HTR-8/SVneo (cell line): ENCODE measurements around the gene AKR1C8.
"Not testable (repeated sequence)": the region's sequence is repeated elsewhere in the genome, so short reads cannot be mapped to it uniquely, and the experiment has no call there.

Experiments used
- DNase-seq: peaks from one replicate; pipeline ENCODE4 v3.0.0; 2011; ENCODE audit warnings: low spot score, mixed read lengths; ENCODE audit not compliant: insufficient read length
- FAIRE-seq: peaks from 2 replicates; lab custom pipeline; 2011; peaks lifted over from hg19 to GRCh38; lab: Jason Lieb, UNC

The AKR1C8 gene

DNA sequence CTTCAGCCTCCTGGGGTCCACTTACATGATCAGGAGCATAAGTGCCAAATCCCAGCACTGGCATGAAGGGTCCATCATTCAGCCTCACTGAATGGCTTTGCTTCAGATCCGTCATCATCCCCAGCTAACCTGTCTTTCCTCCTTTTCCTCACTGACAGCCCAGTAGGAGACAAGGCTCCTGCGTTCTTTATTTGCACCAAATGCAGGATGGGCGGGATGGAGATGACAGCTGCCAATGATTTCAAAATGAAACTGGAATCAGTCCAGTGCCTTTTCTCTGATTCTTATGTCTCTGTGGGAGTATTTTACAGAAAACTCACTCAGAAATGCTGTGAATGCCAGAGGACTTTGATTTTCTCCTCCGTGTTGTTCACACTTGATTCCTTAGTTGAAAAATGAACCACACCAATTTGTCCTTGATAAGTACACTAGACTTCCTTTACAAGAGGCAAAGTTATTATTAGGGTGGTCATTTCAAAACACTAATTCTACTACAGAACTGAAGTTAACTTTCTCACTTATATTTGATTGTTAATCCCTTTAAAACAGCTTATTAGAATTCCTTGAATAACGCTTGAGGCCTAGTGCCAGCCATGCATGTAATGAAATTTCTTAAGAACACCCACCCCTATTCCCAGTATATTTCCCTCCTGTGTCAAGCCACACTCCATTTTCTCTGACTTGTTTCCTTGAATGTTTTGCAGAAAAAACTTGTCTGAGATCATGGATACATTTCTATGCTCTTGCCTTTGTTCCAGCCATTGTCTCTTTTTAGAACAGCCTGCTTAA, at the start of gene AKR1C8:
AKR1C8 (minus strand) TSS at position 164 of the 789 bp plus-strand sequence; CDS start at position 118, 46 bp downstream.
- FAIRE-seq (no peak), DNase-seq (no peak)

DNA sequence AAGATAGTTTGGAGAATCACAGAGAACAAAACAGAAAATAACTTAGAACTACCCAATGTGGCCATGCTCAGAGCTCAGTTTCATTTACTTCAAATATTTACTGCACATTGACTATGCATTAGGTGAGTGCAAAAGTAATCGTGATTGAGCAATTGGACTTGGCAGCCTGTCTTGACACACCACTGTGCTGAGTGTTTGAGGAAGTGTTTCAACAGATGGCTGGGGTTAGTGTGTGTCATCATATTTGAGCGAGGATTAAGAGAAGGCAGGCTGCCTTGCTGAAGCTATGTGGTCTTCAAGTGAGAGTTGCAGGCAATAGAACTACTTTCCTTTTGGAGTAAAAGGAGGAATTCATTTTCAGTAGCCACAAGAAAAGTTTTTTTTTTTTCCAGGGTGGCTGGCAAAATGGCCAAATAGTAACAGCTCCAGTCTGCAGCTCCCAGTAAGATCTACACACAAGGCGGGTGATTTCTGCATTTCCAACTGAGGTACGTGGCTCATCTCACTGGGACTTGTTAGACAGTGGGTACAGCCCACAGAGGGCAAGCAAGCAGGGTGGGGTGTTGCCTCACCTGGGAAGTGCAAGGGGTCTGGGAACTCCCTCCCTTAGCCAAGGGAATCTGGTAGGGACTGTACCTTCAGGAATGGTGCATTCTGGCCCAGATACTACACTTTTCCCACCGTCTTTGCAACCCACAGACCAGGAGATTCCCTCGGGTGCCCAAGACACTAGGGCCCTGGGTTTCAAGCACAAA, 49.3 kb upstream of the AKR1C8 start:
- no peak for DNase-seq
- FAIRE-seq, result peak; percentile 9

DNA sequence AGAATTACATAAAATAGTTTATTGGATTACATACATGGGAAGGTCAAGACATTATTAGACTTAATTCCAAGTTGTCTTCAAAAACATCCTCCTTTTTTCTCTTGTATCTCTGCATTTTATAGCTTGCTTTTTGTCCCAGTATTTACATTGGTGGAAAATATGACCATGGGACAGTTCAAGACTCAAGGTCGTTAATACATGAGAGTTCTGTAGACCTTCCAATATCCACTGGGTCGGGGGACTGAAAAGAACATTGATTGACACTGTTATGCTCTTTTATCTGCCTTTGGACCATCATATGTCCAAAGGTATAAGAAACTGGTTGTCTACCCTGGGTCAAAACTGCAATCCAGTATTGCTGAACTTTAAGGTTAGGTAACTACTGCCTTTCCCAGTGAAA, 48.4 kb upstream of the AKR1C8 start:
- FAIRE-seq (no peak), DNase-seq (no peak)

DNA sequence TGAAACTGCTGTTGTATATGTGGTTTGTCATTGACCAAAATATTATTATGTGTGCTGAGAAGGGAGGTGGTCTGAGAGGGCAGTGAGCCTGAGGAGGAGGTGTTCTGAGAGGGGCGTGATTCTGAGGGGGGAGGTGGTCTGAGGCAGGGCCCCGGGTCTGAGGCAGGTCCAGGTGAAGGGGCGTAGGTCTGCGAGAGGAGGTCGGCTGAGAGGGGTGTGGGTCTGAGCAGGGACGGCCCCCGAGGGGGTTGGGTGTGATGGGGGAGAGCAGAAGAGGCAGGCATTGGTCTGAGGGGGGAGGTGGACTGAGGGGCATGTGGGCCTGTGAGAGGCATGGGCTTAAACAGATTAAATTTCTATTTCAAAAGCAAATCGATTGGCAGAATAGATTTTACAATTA, 44.1 kb upstream of the AKR1C8 start:
- DNase-seq (no peak), FAIRE-seq (no peak)

DNA sequence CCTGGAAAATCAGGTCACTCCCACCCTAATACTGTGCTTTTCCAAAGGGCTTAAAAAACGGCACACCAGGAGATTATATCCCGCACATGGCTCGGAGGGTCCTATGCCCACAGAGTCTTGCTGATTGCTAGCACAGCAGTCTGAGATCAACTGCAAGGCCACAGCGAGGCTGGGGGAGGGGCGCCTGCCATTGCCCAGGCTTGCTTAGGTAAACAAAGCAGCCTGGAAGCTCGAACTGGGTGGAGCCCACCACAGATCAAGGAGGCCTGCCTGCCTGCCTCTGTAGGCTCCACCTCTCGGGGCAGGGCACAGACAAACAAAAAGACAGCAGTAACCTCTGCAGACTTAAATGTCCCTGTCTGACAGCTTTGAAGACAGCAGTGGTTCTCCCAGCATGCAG, 38.0 kb upstream of the AKR1C8 start:
- DNase-seq, FAIRE-seq: not testable (repeated sequence)

DNA sequence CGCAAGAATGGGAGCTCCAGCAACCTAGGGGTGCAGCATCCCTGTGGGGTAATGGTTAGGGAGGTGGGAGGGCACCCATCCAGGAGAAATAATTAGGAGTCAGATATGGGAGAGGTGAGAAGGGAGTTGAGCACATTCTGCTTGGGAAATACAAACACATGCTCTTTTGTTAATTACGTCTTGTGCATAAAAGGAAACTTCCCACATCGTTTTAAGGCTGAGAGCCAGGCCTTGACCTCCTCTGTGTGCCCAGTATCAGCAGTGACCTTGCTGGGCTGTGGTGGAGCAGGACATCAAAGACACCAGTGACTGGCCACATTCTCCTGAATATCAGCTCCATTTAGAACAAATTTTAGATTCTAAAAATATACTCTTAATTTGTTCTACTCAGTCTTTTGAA, 34.3 kb upstream of the AKR1C8 start:
- FAIRE-seq (no peak), DNase-seq (no peak)

DNA sequence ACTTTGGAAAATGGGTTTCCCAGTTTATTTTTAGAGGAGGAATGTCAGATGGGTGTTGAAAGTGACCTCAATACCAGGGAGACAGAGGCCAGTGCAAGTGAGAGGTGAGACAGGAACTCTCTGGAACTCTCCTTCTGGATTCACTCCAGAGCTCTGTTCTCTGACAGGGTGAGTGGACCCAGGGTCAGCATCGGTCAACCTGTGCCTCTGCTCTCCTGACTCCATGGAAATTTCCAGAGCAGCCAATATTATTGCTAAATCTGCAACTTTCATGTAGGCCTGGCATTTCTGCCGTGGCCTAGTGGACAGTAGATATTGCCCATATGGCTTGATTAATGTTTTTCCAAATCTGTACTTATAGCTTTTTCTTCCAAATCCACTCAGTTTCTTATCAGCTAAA, 31.9 kb upstream of the AKR1C8 start:
- DNase-seq (no peak), FAIRE-seq (no peak)

DNA sequence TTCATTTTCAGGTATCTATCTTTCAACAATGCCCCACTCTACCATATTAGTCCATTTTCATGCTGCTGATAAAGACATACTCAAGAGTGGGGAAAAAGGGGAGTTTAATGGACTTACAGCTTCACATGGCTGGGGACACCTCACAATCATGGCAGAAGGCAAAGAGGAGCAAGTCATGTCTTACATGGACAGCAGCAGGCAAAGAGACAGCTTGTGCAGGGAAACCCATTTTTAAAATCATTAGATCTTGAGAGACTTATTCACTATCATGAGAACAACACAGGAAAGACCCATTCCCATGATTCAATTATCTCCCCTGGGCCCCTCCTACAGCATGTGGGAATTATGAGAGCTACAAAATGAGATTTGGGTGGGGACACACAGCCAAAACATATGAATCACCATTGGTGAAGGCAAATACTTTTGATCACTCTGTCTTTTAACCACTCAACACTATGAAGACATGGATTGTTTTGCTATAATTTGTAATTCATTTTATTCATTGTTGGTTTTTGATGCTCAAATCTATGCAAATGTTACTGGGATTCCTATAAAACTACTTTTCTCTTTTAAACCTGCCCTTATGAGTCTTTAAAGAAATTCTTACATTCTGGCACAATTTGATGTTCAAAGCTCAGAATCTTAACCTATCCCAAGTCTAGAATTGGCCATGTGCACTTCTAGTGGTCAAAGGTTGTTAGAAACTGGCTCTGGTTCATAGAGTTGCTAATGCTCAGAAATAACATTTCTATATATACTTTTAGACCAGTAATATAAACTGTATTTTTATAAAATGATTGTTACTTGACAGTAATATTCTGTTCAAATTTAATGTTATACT, 27.0 kb upstream of the AKR1C8 start:
- no peak for DNase-seq
- FAIRE-seq, result no peak

DNA sequence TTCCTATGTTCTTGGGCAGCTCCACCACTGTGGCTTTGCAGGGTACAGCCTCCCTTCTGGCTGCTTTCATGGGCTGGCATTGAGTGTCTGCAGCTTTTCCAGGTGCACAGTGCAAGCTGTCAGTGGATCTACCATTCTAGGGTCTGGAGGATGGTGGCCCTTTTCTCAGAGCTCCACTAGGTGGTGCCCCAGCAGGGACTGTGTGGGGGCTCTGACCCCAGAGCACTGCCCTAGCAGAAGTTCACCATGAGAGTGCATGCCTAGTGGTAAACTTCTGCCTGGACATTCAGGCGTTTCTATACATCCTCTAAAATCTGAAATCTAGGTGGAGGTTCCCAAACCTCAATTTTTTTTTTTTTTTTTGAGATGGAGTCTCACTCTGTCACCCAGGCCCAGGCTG, 25.3 kb upstream of the AKR1C8 start:
- not testable (repeated sequence) for DNase-seq, FAIRE-seq

DNA sequence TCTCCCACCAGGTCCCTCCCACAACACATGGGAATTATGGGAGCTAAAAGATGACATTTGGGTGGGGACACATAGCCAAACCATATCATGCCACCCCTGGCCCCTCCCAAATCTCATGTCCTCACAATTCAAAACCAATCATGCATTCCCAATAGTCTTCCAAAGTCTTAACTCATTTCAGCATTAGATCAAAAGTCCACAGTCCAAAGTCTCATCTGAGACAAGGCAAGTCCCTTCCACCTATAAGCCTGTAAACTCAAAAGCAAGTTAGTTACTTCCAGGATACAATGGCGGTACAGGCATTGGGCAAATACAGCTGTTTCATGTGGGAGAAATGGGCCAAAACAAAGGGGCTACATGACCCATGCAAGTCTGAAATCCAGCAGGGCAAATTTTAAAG, 24.8 kb upstream of the AKR1C8 start:
- not testable (repeated sequence) for DNase-seq, FAIRE-seq

DNA sequence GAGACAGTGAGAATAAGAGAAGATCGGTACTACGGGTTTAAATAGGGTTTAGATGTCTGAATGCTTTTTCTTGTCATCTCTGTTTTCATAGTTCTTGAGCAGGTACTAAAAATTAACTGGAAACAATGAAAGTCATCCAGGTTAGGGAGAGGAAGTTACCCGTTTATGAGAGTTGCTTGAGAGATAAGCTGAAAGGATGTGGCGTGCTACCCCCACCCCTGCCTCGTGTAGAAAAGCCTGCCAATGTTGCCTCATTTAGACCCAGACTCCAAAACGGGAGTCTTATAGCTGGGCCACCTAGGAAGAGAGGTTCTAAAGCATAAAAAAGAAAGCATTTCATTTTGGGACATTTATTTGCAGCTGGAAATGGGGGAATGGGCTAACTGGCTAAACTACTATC, 21.8 kb upstream of the AKR1C8 start:
- DNase-seq (no peak), FAIRE-seq (no peak)

DNA sequence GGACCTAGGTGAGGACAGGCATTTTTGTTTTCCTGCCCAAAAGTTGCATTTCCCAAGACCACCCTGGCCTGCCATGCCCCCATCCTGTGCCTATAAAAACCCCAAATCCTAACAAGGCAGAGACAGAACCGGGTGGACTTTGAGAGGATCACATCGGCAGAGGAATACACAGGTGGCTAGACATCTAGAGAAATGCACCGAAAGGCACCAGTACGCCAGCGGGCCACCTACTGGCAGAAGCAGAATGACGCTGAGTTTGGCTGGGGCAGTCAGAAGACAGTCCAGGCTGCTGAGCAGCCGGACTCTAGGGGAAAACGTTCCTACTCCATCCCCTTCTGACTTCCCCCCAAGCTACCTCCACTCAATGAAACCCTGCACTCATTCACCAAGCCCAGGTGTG, 14.4 kb upstream of the AKR1C8 start:
- DNase-seq (no peak), FAIRE-seq (no peak)

DNA sequence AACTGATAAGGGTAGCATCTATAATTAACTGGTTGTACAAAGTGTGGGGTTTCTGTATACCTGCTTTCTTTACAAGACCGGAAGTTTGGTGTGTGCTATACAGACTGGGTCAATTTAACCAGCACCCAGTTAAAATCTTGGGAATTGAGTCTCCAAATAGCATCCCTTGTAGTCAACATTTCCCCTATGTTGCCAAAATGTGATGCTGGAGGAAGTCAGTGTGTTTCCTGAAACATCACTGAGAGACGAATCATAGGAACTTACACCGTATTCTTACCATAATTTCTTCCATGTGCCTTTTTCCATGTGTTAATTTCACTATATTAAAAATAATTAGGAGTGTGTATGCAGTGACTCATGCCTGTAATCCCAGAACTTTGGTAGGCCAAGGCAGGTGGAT, 13.4 kb upstream of the AKR1C8 start:
- FAIRE-seq, result no peak

DNA sequence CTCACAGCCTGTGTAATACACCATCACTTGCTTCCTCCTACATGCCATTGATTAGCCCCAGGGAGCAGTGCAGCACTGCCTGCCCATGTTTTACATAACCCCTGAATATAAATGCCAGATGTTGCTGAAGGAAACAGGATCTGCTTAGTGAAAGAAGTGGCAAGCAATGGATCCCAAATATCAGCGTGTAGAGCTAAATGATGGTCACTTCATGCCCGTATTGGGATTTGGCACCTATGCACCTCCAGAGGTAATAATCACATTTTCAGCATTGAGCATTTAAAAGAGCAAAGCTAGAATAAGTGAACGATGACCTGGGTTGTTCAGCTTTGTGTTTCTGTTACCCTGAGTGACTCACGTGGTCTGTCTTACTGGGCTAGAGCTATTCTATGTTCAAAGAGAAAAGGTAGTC, 11.8 kb upstream of the AKR1C8 start, which contains the start of gene AKR1C4:
AKR1C4 (plus strand) TSS at position 136 of the 412 bp plus-strand sequence; CDS start at position 167, 31 bp downstream.
- DNase-seq (no peak), FAIRE-seq (no peak)

More for the DNA sequence above, 13.4 kb upstream of the AKR1C8 start:
- DNase-seq, result no peak

DNA sequence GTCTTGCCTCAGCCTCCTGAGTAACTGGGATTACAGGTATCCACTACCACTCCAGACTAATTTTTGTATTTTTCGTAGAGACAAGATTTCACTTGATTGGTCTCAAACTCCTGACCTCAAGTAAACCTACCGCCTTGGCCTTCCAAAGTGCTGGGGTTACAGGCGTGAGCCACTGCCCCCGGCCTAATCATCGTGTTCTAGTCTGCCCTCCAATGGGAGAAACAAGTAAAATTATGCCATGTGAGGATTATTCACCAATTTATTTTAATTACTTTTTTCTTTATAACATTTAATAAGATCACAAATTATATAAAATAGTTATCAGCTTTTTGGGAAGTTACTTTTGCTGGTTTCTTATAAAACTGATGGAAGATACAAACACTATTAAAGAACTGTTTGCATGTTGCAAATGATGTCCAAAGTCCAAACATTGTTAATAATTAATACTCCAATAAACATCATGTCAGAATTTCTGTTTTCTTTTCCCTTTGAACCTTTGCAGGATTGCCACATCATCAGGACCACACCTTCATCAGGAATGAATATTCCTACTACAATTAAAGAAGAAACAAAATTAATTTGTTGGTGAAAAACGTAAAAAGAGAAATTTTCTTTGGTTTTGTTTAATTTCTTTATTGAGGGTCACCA, 10.9 kb upstream of the AKR1C8 start:
- no peak for FAIRE-seq

DNA sequence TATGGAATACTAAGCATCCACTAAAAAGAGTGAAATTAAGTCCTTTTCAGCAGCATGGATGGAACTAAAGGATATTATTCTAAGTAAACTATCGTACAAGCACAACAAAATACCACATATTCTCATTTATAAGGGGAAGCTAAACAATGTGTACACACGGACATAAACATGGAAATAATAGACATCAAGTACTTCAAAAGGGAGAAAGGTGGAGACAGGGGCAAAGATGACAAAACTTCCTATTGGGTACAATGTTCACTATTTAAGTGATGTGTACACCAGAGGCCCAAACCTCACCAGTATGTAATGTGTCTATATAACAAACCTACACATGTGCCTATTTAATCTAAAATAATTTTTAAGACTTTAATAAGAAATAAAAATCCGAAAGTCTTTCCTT, 9.5 kb upstream of the AKR1C8 start:
- no peak for DNase-seq
- FAIRE-seq, result no peak

More for the DNA sequence above, 10.9 kb upstream of the AKR1C8 start:
- no peak for DNase-seq

DNA sequence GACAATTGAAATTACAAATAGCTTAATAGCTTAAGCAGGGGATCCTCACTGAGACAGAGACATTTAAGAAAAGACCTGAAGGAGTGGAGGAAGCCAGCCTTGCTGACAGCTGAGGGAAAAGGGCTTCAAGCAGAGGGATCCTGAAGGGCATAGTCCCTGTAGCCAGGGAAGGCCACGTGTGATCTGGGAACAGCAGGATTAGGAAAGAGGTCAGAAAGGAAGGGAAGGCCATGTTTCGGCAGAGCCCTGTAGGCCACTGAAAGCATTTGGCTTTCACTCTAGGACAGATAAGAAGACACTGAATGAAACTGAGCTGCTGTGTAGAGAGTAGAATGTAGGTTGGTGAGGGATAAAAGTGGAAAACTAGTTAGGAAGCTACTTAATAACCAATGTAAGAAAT, 3.4 kb upstream of the AKR1C8 start:
- DNase-seq (no peak), FAIRE-seq (no peak)

DNA sequence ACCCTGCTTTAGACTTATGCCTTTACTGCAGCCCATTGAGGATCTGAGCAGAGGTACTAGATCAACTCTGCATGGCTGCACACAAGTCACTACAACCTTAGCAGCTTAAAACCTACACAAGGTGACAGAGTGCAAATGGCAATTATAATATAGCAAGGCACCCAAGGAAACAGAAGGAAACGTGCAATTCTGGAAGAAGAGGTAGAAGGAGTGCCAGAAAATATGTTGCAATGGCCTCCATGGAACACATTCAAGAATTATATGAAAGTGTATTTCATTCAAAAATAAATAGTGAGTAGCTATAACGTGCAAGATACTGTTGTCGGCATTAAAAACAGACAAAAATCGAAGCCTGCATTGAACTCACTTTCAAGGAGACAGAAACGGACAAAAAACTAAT, 2.9 kb upstream of the AKR1C8 start:
- no peak for FAIRE-seq
- no peak for DNase-seq

DNA sequence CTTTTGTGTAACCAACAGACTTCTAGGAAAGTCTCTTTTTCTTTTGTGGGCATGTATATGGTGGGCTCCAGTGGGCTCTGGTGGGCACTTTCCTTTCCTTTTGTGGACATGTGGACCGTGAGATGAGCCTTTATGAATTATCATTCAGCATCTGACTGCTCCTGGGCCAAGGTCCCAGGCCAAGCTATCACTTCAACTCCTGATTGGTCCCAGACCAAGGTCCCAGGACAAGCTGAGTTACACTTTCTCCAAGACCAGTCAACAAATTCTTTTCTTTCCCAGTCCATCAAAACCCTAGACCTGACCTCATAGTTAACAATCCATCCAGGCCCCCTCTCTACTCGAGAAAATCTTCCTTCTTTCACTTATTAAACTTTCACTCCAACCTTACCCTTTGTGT, 1.0 kb downstream of the AKR1C8 start:
- DNase-seq (no peak), FAIRE-seq (no peak)

DNA sequence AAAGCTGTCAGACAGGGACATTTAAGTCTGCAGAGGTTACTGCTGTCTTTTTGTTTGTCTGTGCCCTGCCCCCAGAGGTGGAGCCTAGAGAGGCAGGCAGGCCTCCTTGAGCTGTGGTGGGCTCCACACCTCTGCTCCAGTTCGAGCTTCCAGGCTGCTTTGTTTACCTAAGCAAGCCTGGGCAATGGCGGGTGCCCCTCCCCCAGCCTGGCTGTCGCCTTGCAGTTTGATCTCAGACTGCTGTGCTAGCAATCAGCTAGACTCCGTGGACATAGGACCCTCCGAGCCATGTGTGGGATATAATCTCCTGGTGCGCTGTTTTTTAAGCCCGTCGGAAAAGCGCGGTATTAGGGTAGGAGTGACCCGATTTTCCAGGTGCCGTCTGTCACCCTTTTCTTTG, 4.4 kb downstream of the AKR1C8 start:
- not testable (repeated sequence) for DNase-seq, FAIRE-seq
